Natural killer cell (primary cell): ENCODE results near the gene ERN1. TPM values are rescaled to one million over a fixed set of nuclear protein-coding genes. Genes with fewer than 3 reads are reported as not detected.

Experiments
- ATAC-seq, 3 donors: fragments of 150-1000 bp in 2 of 3; fragments of 200-7000 bp in 1 of 3; cut with Tn5 transposase; 1 replicate in 1 of 3; 2 replicates in 2 of 3; pipeline ENCODE4 v1.10.0; 2021; ENCODE audit warnings: mild to moderate bottlenecking in 2 of 3, moderate library complexity in 2 of 3
- DNase-seq, 2 donors: peaks; one replicate each; pipeline versions ENCODE4 v3.0.0 to v3.0.0-alpha.2; 2013 to 2021; ENCODE audit warnings: mixed read lengths in 1 of 2
- H3K27ac ChIP-seq: one replicate; pipeline ENCODE4 v1.5.1; 2013; ENCODE audit warnings: mild to moderate bottlenecking, low read length
- H3K27me3 ChIP-seq: one replicate; pipeline ENCODE4 v1.6.1; 2013; ENCODE audit warnings: low read length; ENCODE audit not compliant: control insufficient read depth, insufficient read depth
- H3K36me3 ChIP-seq: one replicate; pipeline ENCODE4 v1.6.1; 2013; ENCODE audit warnings: low read length; ENCODE audit not compliant: control insufficient read depth, insufficient read depth
- H3K4me1 ChIP-seq: one replicate; pipeline ENCODE4 v1.6.1; 2013; ENCODE audit warnings: low read length; ENCODE audit not compliant: control insufficient read depth, insufficient read depth
- H3K4me3 ChIP-seq: one replicate; pipeline ENCODE4 v1.5.1; 2013; ENCODE audit warnings: low read length
- H3K9me3 ChIP-seq: one replicate; pipeline ENCODE4 v1.6.1; 2013; ENCODE audit warnings: low read length; ENCODE audit not compliant: control insufficient read depth, insufficient read depth
- H3K27ac Mint-ChIP-seq, 2 donors: one replicate each; pipeline ENCODE4 v1.8.0; 2022; ENCODE audit warnings: mild to moderate bottlenecking in 2 of 2, mixed read lengths in 2 of 2, moderate library complexity in 1 of 2
- H3K27me3 Mint-ChIP-seq, 2 donors: one replicate each; pipeline ENCODE4 v1.8.0; 2022; ENCODE audit warnings: low read depth in 2 of 2, mixed read lengths in 2 of 2
- H3K36me3 Mint-ChIP-seq: one replicate; pipeline ENCODE4 v1.8.0; 2022; ENCODE audit warnings: mixed read lengths
- H3K4me1 Mint-ChIP-seq, 2 donors: one replicate each; pipeline ENCODE4 v1.8.0; 2022; ENCODE audit warnings: mixed read lengths in 2 of 2
- H3K4me3 Mint-ChIP-seq: one replicate; pipeline ENCODE4 v1.8.0; 2022; ENCODE audit warnings: mild to moderate bottlenecking, moderate library complexity, mixed read lengths
- H3K9me3 Mint-ChIP-seq, 2 donors: one replicate each; pipeline ENCODE4 v1.8.0; 2022; ENCODE audit warnings: mixed read lengths in 2 of 2
- CTCF ChIP-seq: fragments of 200-600 bp; IDR thresholded peaks from one replicate; pipeline ENCODE4 v1.8.0; 2022; ENCODE audit warnings: antibody characterized with exemption
- WGBS: methylation state at CpG from one replicate; pipeline ENCODE4 v1.1.7; 2013; ENCODE audit warnings: missing lambda C conversion rate; ENCODE audit not compliant: insufficient coverage; 5-methylcytosine and 5-hydroxymethylcytosine counted together
- intact Hi-C: fragments of 100-400 bp; cut with micrococcal nuclease; formaldehyde crosslinking; loops from one replicate; pipeline ENCODE4 v1.14.2; 2022
- total RNA-seq, 4 donors: library from RNA; stranded (reverse); fragments of 120-200 nt in 1 of 4; gene quantifications; one replicate each; pipeline versions ENCODE4 v1.2.3 to v1.2.4, GENCODE V29; 2013 to 2022

Gene ERN1
- total RNA-seq, 3 donors from 2014 or later (not counting 1 experiment from before 2014, with no cell fraction given), result 52.9 to 90.5 (median 67.2) TPM

- Mint-ChIP-seq H3K27ac (no peak overlapping the region), H3K9me3 (no peaks in the 10 kb centered on the region)
- WGBS, result 86% methylated on average over 1 of the region's 2 CpGs
These were observed 16.9 kb downstream of the ERN1 start for GRCh38 chr17:64113006-64113405.

GRCh38 chr17:64111831-64112230 lies 18.1 kb downstream of the ERN1 start:
- DNase-seq (no peak), ATAC-seq (no peak)
- Mint-ChIP-seq H3K4me1 (peaks cover 23 to 56% of the 10 kb centered on the region in 2 donors), H3K4me3 (no peak overlapping the region), H3K9me3 (no peaks in the 10 kb centered on the region), H3K27ac (no peak overlapping the region), H3K27me3 (no peaks in the 10 kb centered on the region), H3K36me3 (no peaks in the 10 kb centered on the region)
- WGBS, result 93% methylated on average over 4 of the region's 4 CpGs
- H3K27me3 ChIP-seq, result no peaks in the 10 kb centered on the region
- H3K4me1 ChIP-seq, result peaks cover 5% of the 10 kb centered on the region
- no peak overlapping the region for H3K4me3 ChIP-seq
- no peak overlapping the region for H3K27ac ChIP-seq
- intact Hi-C loops, result no loop called here
- TF ChIP-seq CTCF, result no peak
- H3K9me3 ChIP-seq, result no peaks in the 10 kb centered on the region
- no peaks in the 10 kb centered on the region for H3K36me3 ChIP-seq

More at GRCh38 chr17:64113006-64113405, 16.9 kb downstream of the ERN1 start:
- DNase-seq, result no peak
- H3K27ac ChIP-seq, result no peak overlapping the region
- Mint-ChIP-seq H3K36me3 (no peaks in the 10 kb centered on the region), H3K27me3 (no peaks in the 10 kb centered on the region), H3K4me3 (no peak overlapping the region), H3K4me1 (peaks cover 16 to 53% of the 10 kb centered on the region in 2 donors)
- peaks cover 5% of the 10 kb centered on the region for H3K4me1 ChIP-seq
- no peaks in the 10 kb centered on the region for H3K27me3 ChIP-seq
- no peak overlapping the region for H3K4me3 ChIP-seq
- no peaks in the 10 kb centered on the region for H3K9me3 ChIP-seq
- intact Hi-C loops, result no loop called here
- no peak for ATAC-seq
- no peak for TF ChIP-seq CTCF
- no peaks in the 10 kb centered on the region for H3K36me3 ChIP-seq

GRCh38 chr17:64110379-64111152 lies 19.4 kb downstream of the ERN1 start:
- H3K27ac Mint-ChIP-seq, result peak overlapping the region in 1 of 2 donors; percentile 37
- H3K27me3 Mint-ChIP-seq, result no peaks in the 10 kb centered on the region
- no peaks in the 10 kb centered on the region for H3K36me3 Mint-ChIP-seq
- Histone ChIP-seq H3K27ac (no peak overlapping the region), H3K4me1 (peaks cover 5% of the 10 kb centered on the region), H3K4me3 (no peak overlapping the region), H3K27me3 (no peaks in the 10 kb centered on the region), H3K9me3 (no peaks in the 10 kb centered on the region), H3K36me3 (no peaks in the 10 kb centered on the region)
- no peak overlapping the region for H3K4me3 Mint-ChIP-seq
- WGBS, result 76% methylated on average over 11 of the region's 12 CpGs
- no peaks in the 10 kb centered on the region for H3K9me3 Mint-ChIP-seq
- TF ChIP-seq CTCF, result no peak
- ATAC-seq, result no peak
- intact Hi-C loops, result no loop called here
- peaks cover 27 to 59% of the 10 kb centered on the region in 2 donors for H3K4me1 Mint-ChIP-seq
- DNase-seq, result no peak
